ENCODE data around the gene AMMECR1.

Gene AMMECR1

DNA sequence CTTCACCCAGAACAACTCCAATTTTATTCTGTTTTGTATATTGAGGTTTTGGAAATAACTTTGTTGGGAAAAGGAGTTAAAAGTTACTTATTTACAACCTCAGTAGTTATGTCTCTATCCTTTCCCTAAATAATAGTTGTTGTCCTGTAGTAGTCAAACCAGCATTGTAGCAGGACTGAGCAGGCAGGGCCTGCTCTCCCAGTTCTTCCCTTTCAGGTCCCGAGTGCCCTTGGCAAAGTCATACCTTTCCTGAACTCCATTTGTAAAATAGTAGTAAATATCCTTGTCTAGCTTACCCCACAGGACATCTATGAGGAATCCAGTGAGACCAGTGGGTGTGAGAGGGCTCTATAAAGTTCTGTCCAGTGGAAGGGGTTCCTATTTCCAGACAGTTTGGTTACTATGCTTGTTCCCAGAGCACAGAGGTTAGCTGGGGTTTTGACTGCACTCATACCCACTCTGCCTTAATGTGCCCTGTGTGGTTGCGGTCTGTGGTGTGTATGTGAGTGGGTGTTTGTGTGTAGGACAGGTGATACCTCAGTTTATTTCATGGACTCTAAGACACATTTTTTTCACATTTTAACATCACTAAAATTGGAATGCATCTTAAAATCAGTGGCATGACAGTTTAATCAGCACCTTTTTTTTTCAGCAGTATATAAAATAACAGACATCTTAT lies 136.3 kb downstream of the AMMECR1 start:
- DNase-seq (ENCODE audit: low spot score in 2 of 2) = no peak
- Mint-ChIP-seq H3K4me1 (peaks cover 38% of the 10 kb centered on the region), H3K36me3 (no peaks in the 10 kb centered on the region), H3K27ac (peak overlapping the region; percentile 69), H3K9me3 (peaks cover 2% of the 10 kb centered on the region), H3K4me3 (peak overlapping the region; percentile 23)
- ATAC-seq = peak; percentile 74

DNA sequence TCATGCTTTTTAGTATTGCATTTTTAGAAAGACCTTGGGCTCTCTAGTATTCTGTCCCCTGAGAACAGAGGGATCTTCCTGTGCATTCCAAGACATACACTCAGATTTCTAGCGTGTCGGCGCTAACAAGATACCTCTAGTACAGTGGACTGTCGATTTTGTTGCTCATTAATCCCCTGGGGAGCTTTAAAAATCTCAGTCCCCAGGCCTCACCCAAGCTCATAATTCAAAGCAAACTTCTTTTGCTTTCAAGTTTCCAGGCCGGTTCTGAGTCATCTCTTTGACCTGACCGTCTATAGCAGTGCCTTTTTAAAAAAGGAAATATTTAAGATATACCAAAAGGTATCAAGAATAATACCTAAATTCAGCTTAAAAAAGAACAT lies 137.0 kb downstream of the AMMECR1 start:
- ATAC-seq (no peak), DNase-seq (ENCODE audit: low spot score in 2 of 2) (no peak)
- Mint-ChIP-seq H3K9me3 (no peaks in the 10 kb centered on the region), H3K4me1 (peaks cover 38% of the 10 kb centered on the region), H3K4me3 (no peak overlapping the region), H3K27ac (no peak overlapping the region), H3K36me3 (no peaks in the 10 kb centered on the region)

DNA sequence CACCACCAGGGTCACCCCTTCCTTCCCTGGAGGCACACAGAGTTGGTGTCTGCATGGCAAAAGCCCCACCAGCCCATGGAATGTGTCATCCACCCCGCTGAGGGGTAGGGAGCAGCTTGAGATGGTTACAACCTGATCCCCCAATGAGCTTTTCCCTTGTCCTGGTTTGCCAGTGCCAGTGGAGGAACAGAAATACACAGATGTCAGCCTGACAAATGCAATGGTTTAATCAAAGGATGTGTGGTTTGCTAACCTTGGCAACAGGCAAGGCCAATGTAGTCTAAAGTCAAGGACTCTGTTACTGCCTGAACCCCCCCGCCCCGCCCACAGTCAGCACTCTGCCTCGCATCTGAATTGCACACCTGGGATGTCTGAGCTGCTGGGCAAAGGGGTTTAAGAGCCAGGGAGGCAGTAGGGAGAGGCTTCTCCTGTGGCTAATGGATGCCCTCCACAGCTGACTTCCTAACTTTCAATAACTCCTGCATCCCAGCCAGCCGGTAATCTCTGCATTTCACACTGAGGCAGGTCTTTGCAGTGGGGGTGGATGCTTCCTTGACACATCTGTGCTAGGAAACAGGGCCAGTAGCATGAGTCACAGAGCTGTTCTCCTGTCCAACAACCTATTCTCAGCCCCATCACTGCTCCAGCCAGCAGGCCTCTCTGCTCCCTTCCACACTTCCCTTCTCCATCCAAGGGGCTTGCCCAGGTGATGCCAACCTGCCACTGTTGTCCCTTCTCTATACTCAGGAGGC lies 137.5 kb downstream of the AMMECR1 start:
- DNase-seq (ENCODE audit: low spot score in 2 of 2) = no peak
- Mint-ChIP-seq H3K4me3 (no peak overlapping the region), H3K9me3 (no peaks in the 10 kb centered on the region), H3K27ac (no peak overlapping the region), H3K4me1 (peaks cover 38% of the 10 kb centered on the region), H3K36me3 (no peaks in the 10 kb centered on the region)
- ATAC-seq = no peak

DNA sequence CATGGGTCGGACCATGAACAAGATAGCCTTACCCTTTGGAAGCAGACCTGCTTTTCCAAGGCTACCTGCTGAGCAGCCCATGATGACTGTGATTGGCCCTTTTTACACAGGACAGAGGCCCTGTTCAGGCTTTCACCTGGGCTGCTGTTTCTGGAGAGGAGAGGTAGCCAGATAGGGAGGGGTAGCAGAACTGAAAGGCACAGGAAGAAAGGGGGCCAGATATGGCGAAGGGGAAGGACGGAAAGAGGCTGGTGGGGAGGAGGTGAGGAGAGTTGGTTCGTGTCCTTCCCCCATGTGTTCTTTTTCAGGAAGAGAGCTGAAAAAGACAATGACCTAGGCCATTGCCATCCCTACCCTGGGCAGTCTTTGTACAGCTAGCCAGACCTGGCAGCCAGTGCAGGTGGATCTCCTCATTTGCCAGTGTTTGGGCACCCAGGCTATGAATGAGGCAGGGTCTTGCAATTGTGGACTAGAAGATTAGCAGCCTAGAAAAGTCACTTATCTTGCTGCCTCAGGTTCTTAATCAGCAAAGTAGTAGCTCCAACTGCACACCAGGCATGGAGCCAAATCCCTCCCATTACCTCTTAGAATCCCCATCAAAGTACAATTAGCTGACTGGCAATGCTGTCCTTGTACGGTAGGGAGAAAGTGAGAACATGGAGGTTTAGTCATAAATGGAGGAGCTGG lies 139.6 kb downstream of the AMMECR1 start:
- no peaks in the 10 kb centered on the region for H3K9me3 Mint-ChIP-seq
- H3K36me3 Mint-ChIP-seq = peaks cover 7% of the 10 kb centered on the region
- peak overlapping the region; percentile 69 for H3K27ac Mint-ChIP-seq
- H3K4me3 Mint-ChIP-seq = no peak overlapping the region
- H3K4me1 Mint-ChIP-seq = peaks cover 38% of the 10 kb centered on the region
- no peak for DNase-seq (ENCODE audit: low spot score in 2 of 2)
- ATAC-seq = no peak

DNA sequence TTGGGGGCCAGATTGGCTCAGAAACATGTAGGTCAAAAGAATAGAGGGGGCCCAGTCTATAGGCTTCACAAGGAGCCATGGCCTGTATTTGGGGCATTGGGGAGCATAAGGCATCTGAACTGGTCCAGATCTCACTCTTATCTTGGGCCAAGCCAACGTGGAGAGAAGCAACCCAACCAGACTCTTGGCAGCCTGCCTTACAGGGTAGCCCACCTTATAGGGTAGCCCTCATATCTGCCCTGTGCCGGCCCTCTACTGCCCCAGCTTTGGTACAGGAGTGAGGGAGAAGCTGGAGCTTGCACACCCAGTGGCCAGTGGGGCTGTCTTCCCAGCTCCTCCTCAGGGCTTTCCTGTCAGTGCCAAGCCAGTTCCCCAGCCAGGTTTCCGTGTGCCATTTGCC lies 142.2 kb downstream of the AMMECR1 start:
- no peak overlapping the region for H3K4me3 Mint-ChIP-seq
- DNase-seq (ENCODE audit: low spot score in 2 of 2) (no peak), ATAC-seq (no peak)
- H3K9me3 Mint-ChIP-seq = no peaks in the 10 kb centered on the region
- H3K4me1 Mint-ChIP-seq = peaks cover 27% of the 10 kb centered on the region
- no peak overlapping the region for H3K27ac Mint-ChIP-seq
- H3K36me3 Mint-ChIP-seq = peaks cover 7% of the 10 kb centered on the region

DNA sequence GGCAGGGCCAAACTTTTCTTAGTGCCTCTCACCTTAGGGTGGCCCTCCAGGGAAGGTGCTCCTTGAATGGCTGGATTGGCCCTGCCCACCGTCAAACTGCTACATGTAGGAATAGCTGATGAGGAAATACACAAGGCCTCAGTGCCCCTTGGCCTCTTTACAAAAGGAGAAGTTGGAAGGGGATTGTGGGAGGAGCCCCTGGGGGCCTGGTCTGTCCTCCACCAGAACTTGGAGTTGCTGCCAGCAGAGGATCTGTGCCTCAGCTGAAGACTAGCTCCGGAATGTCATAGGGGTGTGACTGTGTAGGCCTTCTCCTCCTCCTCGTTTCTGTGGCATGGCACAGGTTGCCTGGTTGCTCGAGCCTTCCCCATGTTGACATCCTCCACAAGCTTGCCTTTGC lies 142.7 kb downstream of the AMMECR1 start:
- Mint-ChIP-seq H3K9me3 (no peaks in the 10 kb centered on the region), H3K4me3 (no peak overlapping the region), H3K27ac (no peak overlapping the region), H3K4me1 (peaks cover 24% of the 10 kb centered on the region), H3K36me3 (peaks cover 7% of the 10 kb centered on the region)
- DNase-seq (ENCODE audit: low spot score in 2 of 2) = no peak
- no peak for ATAC-seq

DNA sequence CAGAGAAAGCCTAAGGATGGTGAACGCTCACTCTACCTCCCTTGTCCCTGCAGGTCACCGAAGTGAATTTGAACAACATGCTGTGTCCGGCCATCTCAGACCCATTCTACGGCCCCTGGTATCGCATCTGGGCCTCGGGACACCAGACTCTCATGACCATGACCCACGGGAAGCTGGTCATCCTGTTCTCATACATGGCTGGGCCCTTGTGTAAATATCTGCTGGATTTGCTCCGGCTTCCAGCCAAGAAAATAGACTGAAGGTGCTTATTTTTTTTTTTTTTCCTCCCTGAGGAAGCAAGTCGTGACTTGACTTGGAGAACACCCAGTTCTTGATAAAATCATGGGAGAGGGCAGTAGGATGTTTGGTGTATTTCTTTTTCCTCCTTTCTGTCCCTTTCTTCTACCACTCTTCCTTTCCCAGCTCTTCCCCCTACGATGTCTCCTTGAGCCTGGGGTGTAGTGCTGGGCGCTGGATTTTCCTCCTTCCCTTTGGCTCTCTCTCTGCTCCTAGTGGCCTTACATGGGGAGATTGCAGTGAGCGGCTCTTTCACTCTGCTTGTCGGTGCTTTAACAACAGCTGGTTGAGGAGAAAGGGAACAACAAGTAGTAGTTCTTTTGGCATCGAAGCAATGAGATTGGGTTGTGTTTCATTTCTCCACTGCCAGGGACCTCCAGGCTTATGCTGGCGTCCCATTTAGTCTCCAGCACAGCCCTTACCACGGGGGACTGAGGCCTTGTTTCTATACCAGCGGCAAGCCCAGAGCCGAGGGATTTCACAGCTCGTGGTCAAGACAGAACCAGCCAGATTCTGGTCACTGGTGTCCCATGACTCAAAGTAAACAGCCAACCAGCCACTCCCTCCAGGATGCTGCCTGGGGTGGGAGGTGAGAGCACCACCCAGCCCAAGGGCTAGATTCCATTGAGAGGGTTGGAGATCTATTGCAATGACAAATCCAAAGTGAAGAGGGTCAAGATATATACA lies 144.4 kb downstream of the AMMECR1 start:
- Mint-ChIP-seq H3K36me3 (peaks cover 7% of the 10 kb centered on the region), H3K4me1 (peaks cover 18% of the 10 kb centered on the region), H3K4me3 (no peak overlapping the region), H3K9me3 (no peaks in the 10 kb centered on the region), H3K27ac (no peak overlapping the region)
- ATAC-seq (no peak), DNase-seq (ENCODE audit: low spot score in 2 of 2) (no peak)

DNA sequence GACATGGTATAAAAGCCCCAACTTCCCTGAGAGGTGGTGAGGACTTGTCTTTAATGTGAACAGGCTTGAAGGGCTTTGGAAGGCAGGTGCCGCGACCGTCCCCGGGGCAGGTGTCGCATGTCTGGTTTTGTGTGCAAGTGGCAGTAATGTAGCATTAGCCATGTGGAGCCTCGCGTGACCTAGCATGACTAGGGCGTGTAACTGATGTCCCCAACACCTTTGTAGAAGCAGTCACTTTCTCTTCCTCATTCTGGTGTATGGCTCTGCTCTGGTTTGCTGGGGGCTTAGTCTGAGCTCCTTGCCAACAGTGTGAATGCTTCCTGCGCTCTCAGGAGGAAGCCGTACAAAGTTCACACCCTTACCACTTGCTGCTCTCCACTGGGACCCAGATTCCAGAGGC lies 145.7 kb downstream of the AMMECR1 start:
- H3K36me3 Mint-ChIP-seq = peaks cover 7% of the 10 kb centered on the region

DNA sequence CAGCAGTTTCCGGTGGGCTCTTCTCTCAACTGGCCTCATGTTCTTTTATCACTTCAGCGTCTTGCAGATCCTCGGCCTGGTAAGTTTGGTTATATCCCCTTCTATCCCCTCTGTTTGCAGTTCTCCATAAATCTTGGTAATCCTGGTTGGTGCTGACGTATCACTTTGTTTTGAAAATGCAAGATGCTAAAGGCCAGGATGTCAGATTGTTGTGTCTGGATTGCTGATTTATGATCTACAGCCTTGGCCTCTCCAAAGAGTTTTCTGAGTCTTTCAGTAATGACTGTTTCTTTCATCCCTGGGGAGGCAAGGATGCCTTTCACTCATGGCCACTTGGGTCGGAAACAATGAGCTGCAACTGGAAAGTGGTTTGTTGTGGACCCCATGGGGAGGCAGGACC lies 146.4 kb downstream of the AMMECR1 start:
- no peak overlapping the region for H3K27ac Mint-ChIP-seq
- no peaks in the 10 kb centered on the region for H3K9me3 Mint-ChIP-seq
- H3K4me1 Mint-ChIP-seq = peaks cover 18% of the 10 kb centered on the region
- ATAC-seq (no peak), DNase-seq (ENCODE audit: low spot score in 2 of 2) (no peak)
- no peak overlapping the region for H3K4me3 Mint-ChIP-seq
- peaks cover 7% of the 10 kb centered on the region for H3K36me3 Mint-ChIP-seq

More for the DNA sequence above, 145.7 kb downstream of the AMMECR1 start:
- Mint-ChIP-seq H3K9me3 (no peaks in the 10 kb centered on the region), H3K4me1 (peaks cover 18% of the 10 kb centered on the region), H3K27ac (no peak overlapping the region), H3K4me3 (no peak overlapping the region)
- DNase-seq (ENCODE audit: low spot score in 2 of 2) (no peak), ATAC-seq (no peak)

DNA sequence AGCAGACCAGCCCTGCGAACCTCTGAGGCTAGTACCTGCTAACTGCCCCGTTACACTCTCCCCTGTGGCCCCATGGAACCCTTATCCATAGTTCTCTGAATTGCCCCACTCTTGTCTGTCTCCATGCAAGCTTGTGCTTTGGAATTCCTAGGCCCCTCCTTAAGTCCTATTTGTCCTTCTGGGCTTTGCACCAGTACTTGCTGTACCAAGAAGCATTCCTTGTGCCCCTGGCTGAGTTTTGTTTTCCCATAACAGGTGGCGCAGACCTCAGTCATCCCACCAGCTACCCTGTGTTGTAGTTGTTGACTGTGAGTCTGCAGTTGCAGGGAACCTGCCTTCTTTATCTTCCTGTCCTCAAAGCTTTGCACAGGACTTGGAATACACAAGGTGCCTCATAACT lies 147.9 kb downstream of the AMMECR1 start:
- H3K9me3 Mint-ChIP-seq = no peaks in the 10 kb centered on the region
- ATAC-seq (no peak), DNase-seq (ENCODE audit: low spot score in 2 of 2) (no peak)
- H3K4me1 Mint-ChIP-seq = peaks cover 18% of the 10 kb centered on the region
- no peak overlapping the region for H3K4me3 Mint-ChIP-seq
- no peak overlapping the region for H3K27ac Mint-ChIP-seq
- peaks cover 7% of the 10 kb centered on the region for H3K36me3 Mint-ChIP-seq

DNA sequence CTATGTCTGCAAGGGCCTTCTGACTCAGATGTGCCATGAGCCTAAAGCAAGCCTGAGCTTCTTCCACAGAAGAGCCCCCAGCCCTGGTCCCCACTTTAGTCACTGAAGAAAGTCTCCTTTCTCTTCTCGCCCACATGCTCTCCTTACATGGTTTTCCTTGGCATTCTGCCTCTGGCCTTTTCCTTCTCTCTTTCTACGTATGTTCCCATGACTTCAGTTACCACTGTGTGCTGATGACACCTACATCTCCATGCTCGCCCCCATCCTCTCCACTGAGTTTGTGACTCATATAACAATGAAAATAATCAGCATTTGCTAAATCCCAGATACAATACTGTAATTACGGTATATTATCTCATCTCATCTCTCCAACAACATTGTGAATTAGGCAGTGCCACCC lies 149.3 kb downstream of the AMMECR1 start:
- DNase-seq (ENCODE audit: low spot score in 2 of 2) (no peak), ATAC-seq (no peak)
- Mint-ChIP-seq H3K9me3 (no peaks in the 10 kb centered on the region), H3K36me3 (peaks cover 2% of the 10 kb centered on the region), H3K27ac (no peak overlapping the region), H3K4me1 (peaks cover 18% of the 10 kb centered on the region), H3K4me3 (no peak overlapping the region)

DNA sequence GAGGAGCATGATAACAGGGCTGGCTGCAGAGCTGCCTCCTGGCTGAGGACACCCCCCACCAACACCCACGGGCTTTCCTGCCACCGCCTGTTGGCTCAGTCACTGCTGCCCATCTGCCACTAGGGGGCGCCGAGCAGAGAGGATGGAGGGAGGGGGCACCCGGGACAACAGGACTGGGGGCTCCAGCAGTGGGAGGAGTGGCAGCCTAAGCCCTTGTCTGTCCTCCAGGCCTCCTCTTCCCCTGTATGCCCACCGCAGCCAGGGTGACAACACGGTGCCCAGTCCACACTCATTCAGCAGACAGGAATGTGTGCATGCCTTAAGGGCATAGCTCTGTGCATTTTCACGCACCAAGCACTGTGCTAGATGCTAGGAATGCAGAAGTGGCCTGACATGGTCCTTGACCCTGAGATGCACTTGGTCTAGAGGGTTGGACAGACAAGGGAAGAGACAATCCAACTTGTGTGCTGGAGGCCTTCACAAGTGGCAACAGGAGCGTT lies 149.9 kb downstream of the AMMECR1 start:
- Mint-ChIP-seq H3K36me3 (no peaks in the 10 kb centered on the region), H3K4me1 (peaks cover 18% of the 10 kb centered on the region), H3K9me3 (no peaks in the 10 kb centered on the region), H3K4me3 (no peak overlapping the region), H3K27ac (no peak overlapping the region)
- DNase-seq (ENCODE audit: low spot score in 2 of 2) (peak; percentile 17 to 59), ATAC-seq (peak; percentile 62)

DNA sequence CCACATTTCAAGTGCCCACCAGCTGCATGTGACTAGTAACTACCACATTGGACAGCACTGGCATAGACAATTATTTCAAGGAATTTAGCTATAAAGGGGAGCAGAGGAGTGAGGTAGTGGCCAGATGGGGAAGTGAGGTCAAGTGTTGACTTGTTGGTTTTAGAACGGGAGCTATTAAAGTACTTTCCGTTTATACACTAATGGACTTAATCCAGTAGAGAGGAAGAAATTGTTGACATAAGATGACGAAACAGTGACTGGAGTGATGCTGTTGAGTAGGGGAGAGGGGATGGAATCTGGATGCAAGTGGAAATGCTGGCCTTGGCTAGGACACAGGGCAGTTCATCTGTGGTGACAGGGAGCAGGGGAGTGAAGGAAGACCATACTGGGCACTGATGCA lies 154.4 kb downstream of the AMMECR1 start:
- Mint-ChIP-seq H3K4me3 (no peak overlapping the region), H3K27ac (no peak overlapping the region), H3K9me3 (no peaks in the 10 kb centered on the region), H3K36me3 (peaks cover 7% of the 10 kb centered on the region), H3K4me1 (peaks cover 12% of the 10 kb centered on the region)
- no peak for ATAC-seq
- no peak for DNase-seq (ENCODE audit: low spot score in 2 of 2)

DNA sequence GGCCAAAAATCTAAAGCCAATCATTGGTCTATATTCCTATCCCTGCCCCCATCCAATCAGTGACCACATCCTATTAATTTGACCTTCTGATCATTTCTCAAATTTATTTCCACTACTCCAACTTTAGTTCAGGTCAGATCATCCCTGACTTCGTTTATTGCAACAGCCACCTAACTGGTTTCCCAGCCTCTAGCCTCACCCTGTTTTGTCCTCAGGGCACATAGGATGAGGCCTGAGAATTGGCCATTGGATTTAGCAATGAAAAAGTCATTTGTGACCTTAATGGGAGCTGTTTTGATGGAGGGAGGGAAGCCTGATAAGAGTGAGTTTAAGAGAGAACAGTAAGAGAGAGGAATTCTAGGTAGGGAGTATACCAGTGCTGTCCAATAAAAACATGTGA lies 155.0 kb downstream of the AMMECR1 start:
- no peak for ATAC-seq
- Mint-ChIP-seq H3K36me3 (peaks cover 7% of the 10 kb centered on the region), H3K4me1 (peaks cover 12% of the 10 kb centered on the region), H3K4me3 (no peak overlapping the region), H3K9me3 (no peaks in the 10 kb centered on the region), H3K27ac (no peak overlapping the region)
- no peak for DNase-seq (ENCODE audit: low spot score in 2 of 2)

DNA sequence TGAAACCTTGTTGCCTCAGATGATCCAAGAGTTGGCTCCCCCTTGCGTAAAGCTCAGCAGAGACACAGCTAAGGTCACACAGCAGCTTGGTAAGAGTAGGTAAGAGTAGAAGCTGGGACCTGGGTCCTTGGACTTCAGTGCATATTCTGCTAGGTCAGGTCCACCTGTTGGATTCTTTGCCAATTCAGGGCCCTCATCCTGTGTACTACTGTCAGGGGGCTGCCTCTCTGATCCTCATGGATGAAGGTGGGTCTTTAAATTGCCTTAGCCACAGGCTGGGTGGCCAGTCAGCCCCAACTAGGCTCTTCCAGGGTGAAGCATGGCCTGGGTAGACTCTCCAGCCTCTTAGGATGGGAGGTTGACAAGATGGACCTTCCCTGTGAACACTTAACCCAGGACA lies 155.8 kb downstream of the AMMECR1 start:
- Mint-ChIP-seq H3K9me3 (no peaks in the 10 kb centered on the region), H3K4me3 (no peak overlapping the region), H3K36me3 (peaks cover 7% of the 10 kb centered on the region), H3K27ac (no peak overlapping the region), H3K4me1 (peaks cover 12% of the 10 kb centered on the region)
- ATAC-seq (no peak), DNase-seq (ENCODE audit: low spot score in 2 of 2) (no peak)

All from stimulated activated effector memory CD8-positive, alpha-beta T cell treated with anti-CD3 and anti-CD28 coated beads, Interleukin-12 subunit alpha, Interleukin-12 subunit beta, amount 100 ng/mL, for 72 hours (primary cell).